ENCODE results near the gene OR52W1.

The OR52W1 gene

GRCh38 chr11:6204706-6205105, 5.7 kb downstream of the OR52W1 start:
- H3K27ac ChIP-seq: no peak overlapping the region

GRCh38 chr11:6205366-6205765, 6.3 kb downstream of the OR52W1 start, which contains the start of gene C11orf42:
TSS of gene C11orf42 (plus strand) at chr11:6205557. CDS start at chr11:6205616, 59 bp downstream.
- TF ChIP-seq CTCF (conservative IDR thresholded peaks at IDR 0.05): no peak
- no peak for TF ChIP-seq ZFX (IDR thresholded peaks at IDR 0.05)

More at GRCh38 chr11:6204706-6205105, 5.7 kb downstream of the OR52W1 start:
- TF ChIP-seq CTCF (conservative IDR thresholded peaks at IDR 0.05) (no peak), ZFX (IDR thresholded peaks at IDR 0.05) (no peak)

GRCh38 chr11:6206456-6207180, 7.6 kb downstream of the OR52W1 start:
- H3K27ac ChIP-seq: no peak overlapping the region
- TF ChIP-seq CTCF (conservative IDR thresholded peaks at IDR 0.05) (no peak), ZFX (IDR thresholded peaks at IDR 0.05) (no peak)

More at GRCh38 chr11:6205366-6205765, 6.3 kb downstream of the OR52W1 start, which contains the start of gene C11orf42:
- H3K27ac ChIP-seq: no peak within 1 kb of the TSS

GRCh38 chr11:6209801-6210200, 10.8 kb downstream of the OR52W1 start:
- H3K27ac ChIP-seq: no peak overlapping the region
- no peak for TF ChIP-seq ZFX (IDR thresholded peaks at IDR 0.05)
- no peak for TF ChIP-seq CTCF (conservative IDR thresholded peaks at IDR 0.05)

GRCh38 chr11:6210274-6210955, 11.4 kb downstream of the OR52W1 start:
- H3K27ac ChIP-seq: no peak overlapping the region
- TF ChIP-seq ZFX (IDR thresholded peaks at IDR 0.05) (no peak), CTCF (conservative IDR thresholded peaks at IDR 0.05) (no peak)

GRCh38 chr11:6214530-6214929, 15.5 kb downstream of the OR52W1 start:
- TF ChIP-seq CTCF (conservative IDR thresholded peaks at IDR 0.05) (no peak), ZFX (IDR thresholded peaks at IDR 0.05) (no peak)
- no peak overlapping the region for H3K27ac ChIP-seq

- H3K27ac ChIP-seq: no peak overlapping the region
- no peak for TF ChIP-seq ZFX (IDR thresholded peaks at IDR 0.05)
- TF ChIP-seq CTCF (conservative IDR thresholded peaks at IDR 0.05): no peak
Observed at GRCh38 chr11:6216501-6216900, 17.5 kb downstream of the OR52W1 start.
